WTC11 (cell line): ENCODE results near the gene UNKL. TPM values are rescaled to one million over a fixed set of nuclear protein-coding genes. Genes with fewer than 3 reads are reported as not detected.

Experiments
- ATAC-seq: fragments of 200-7000 bp; cut with Tn5 transposase; 2 replicates; pipeline ENCODE4 v1.10.0; 2021; ENCODE audit warnings: mild to moderate bottlenecking, moderate library complexity
- CTCF ChIA-PET: fragments of 300-600 bp; sonication (Branson Sonifier 250); formaldehyde crosslinking; loops from one replicate; lab custom pipeline; 2021; ENCODE audit warnings: antibody characterized with exemption; lab: Charles Lee
- POLR2A ChIA-PET: fragments of 350-600 bp; sonication (Branson Sonifier 250); formaldehyde crosslinking; loops from one replicate; lab custom pipeline; 2021; ENCODE audit warnings: antibody characterized with exemption; lab: Charles Lee
- DNase-seq: peaks from one replicate; pipeline ENCODE4 v3.0.0; 2021; ENCODE audit warnings: low spot score
- H3K27ac Mint-ChIP-seq: 2 replicates; pipeline ENCODE4 v1.8.0; 2021; ENCODE audit warnings: mixed read lengths
- H3K27me3 Mint-ChIP-seq: 2 replicates; pipeline ENCODE4 v1.8.0; 2021; ENCODE audit warnings: low read depth, mild to moderate bottlenecking, moderate library complexity, mixed read lengths
- H3K36me3 Mint-ChIP-seq: 2 replicates; pipeline ENCODE4 v1.8.0; 2021; ENCODE audit warnings: mixed read lengths
- H3K4me1 Mint-ChIP-seq: 2 replicates; pipeline ENCODE4 v1.8.0; 2022; ENCODE audit warnings: mixed read lengths
- H3K4me3 Mint-ChIP-seq: 2 replicates; pipeline ENCODE4 v1.8.0; 2021; ENCODE audit warnings: mild to moderate bottlenecking, moderate library complexity, mixed read lengths
- H3K9me3 Mint-ChIP-seq: 2 replicates; pipeline ENCODE4 v1.8.0; 2021; ENCODE audit warnings: mixed read lengths
- AR ChIP-seq: fragments of 250-450 bp; sonication (Bioruptor Pico); IDR thresholded peaks from 2 replicates; pipeline ENCODE4 v1.9.0; 2021; ENCODE audit warnings: mild to moderate bottlenecking
- CREB1 ChIP-seq: sonication (generic); formaldehyde crosslinking; IDR thresholded peaks from 2 replicates; pipeline ENCODE4 v1.8.0; 2023; ENCODE audit warnings: mild to moderate bottlenecking, missing genetic modification reagents
- CTCF ChIP-seq: fragments of 200-600 bp; IDR thresholded peaks from 2 replicates; pipeline ENCODE4 v1.8.0; 2022; ENCODE audit warnings: antibody characterized with exemption
- E2F1 ChIP-seq: sonication (generic); formaldehyde crosslinking; IDR thresholded peaks from 2 replicates; pipeline ENCODE4 v1.8.0; 2022; ENCODE audit warnings: mild to moderate bottlenecking, missing genetic modification reagents
- MAX ChIP-seq: sonication (generic); formaldehyde crosslinking; IDR thresholded peaks from 2 replicates; pipeline ENCODE4 v1.8.0; 2022; ENCODE audit warnings: mild to moderate bottlenecking, missing genetic modification reagents
- NFYB ChIP-seq: sonication (generic); formaldehyde crosslinking; conservative IDR thresholded peaks from 2 replicates; pipeline ENCODE4 v1.8.0; 2022; ENCODE audit warnings: low read depth, missing genetic modification reagents
- NR1H2 ChIP-seq: sonication (generic); formaldehyde crosslinking; IDR thresholded peaks from 2 replicates; pipeline ENCODE4 v1.9.0; 2021; ENCODE audit warnings: mild to moderate bottlenecking, moderate library complexity, missing genetic modification reagents
- PRDM15 ChIP-seq: sonication (generic); formaldehyde crosslinking; IDR thresholded peaks from 2 replicates; pipeline ENCODE4 v1.8.0; 2022; ENCODE audit warnings: missing genetic modification reagents
- PRRX2 ChIP-seq: fragments of 250-450 bp; sonication (Bioruptor Pico); IDR thresholded peaks from 2 replicates; pipeline ENCODE4 v1.8.0; 2021; ENCODE audit warnings: mild to moderate bottlenecking
- SMAD4 ChIP-seq: sonication (generic); formaldehyde crosslinking; IDR thresholded peaks from 2 replicates; pipeline ENCODE4 v1.8.0; 2022; ENCODE audit warnings: mild to moderate bottlenecking, missing genetic modification reagents
- TEAD4 ChIP-seq: sonication (generic); formaldehyde crosslinking; IDR thresholded peaks from 2 replicates; pipeline ENCODE4 v1.8.0; 2022; ENCODE audit warnings: mild to moderate bottlenecking, missing genetic modification reagents
- ZBTB43 ChIP-seq: sonication (generic); formaldehyde crosslinking; IDR thresholded peaks from 2 replicates; pipeline ENCODE4 v1.8.1; 2023; ENCODE audit warnings: mild to moderate bottlenecking, missing genetic modification reagents
- ZMAT4 ChIP-seq: fragments of 250-450 bp; sonication (Bioruptor Pico); IDR thresholded peaks from 2 replicates; pipeline ENCODE4 v1.9.0; 2021; ENCODE audit warnings: mild to moderate bottlenecking
- ZNF121 ChIP-seq: sonication (generic); formaldehyde crosslinking; IDR thresholded peaks from 2 replicates; pipeline ENCODE4 v1.8.0; 2023; ENCODE audit warnings: missing genetic modification reagents
- ZNF138 ChIP-seq: sonication (generic); formaldehyde crosslinking; conservative IDR thresholded peaks from 2 replicates; pipeline ENCODE4 v1.8.1; 2022; ENCODE audit warnings: mild to moderate bottlenecking, moderate library complexity, missing genetic modification reagents
- ZNF425 ChIP-seq: fragments of 250-450 bp; sonication (Bioruptor Pico); conservative IDR thresholded peaks from 2 replicates; pipeline ENCODE4 v1.9.0; 2021; ENCODE audit warnings: mild to moderate bottlenecking
- ZNF512 ChIP-seq: sonication (generic); formaldehyde crosslinking; IDR thresholded peaks from 2 replicates; pipeline ENCODE4 v1.8.1; 2022; ENCODE audit warnings: missing genetic modification reagents, borderline replicate concordance
- total RNA-seq: library from RNA; stranded (reverse); gene quantifications from 3 replicates; pipeline ENCODE4 v1.2.3, GENCODE V29; 2021

The UNKL gene
- total RNA-seq, 1 experiment from 2014 or later, result 53.3 TPM

GRCh38 chr16:1458977-1459341 lies 44.5 kb upstream of the UNKL start:
- POLR2A ChIA-PET, result interaction anchor here (1.1 kb wide), 1 partner anchor 13 kb away, joined by 3 read pairs; no protein-coding TSS in a partner anchor
- H3K27me3 Mint-ChIP-seq, result no peaks in the 10 kb centered on the region
- TF ChIP-seq CTCF (no peak), ZBTB43 (CRISPR knock-in tag) (no peak), E2F1 (CRISPR knock-in tag) (no peak), ZNF512 (CRISPR knock-in tag) (no peak), NR1H2 (CRISPR knock-in tag) (no peak), TEAD4 (CRISPR knock-in tag) (no peak), CREB1 (CRISPR knock-in tag) (no peak), NFYB (CRISPR knock-in tag) (no peak)
- TF ChIP-seq, all 79 proteins: peak for 0
- Mint-ChIP-seq H3K36me3 (no peaks in the 10 kb centered on the region), H3K9me3 (no peaks in the 10 kb centered on the region), H3K27ac (no peak overlapping the region), H3K4me1 (no peaks in the 10 kb centered on the region), H3K4me3 (no peak overlapping the region)
- DNase-seq (no peak), ATAC-seq (no peak)
- CTCF ChIA-PET, result interaction anchor here (1.2 to 1.3 kb wide), 2 partner anchors 80 to 246 kb away, joined by 3 read pairs; no protein-coding TSS in a partner anchor

- POLR2A ChIA-PET, result no interaction called here
- TF ChIP-seq ZNF425, result no peak
- TF ChIP-seq PRDM15 (CRISPR knock-in tag), result no peak
- TF ChIP-seq NFYB (CRISPR knock-in tag), result no peak
- TF ChIP-seq ZNF121 (CRISPR knock-in tag), result no peak
- no peak for TF ChIP-seq MAX
- TF ChIP-seq AR (CRISPR knock-in tag), result no peak
- TF ChIP-seq ZNF138 (CRISPR knock-in tag), result no peak
- no peak for TF ChIP-seq ZMAT4 (CRISPR knock-in tag)
- TF ChIP-seq SMAD4, result no peak
- TF ChIP-seq PRRX2 (CRISPR knock-in tag), result no peak
Measured at GRCh38 chr16:1458336-1458976, 44.0 kb upstream of the UNKL start.

More at GRCh38 chr16:1458336-1458976, 44.0 kb upstream of the UNKL start:
- Mint-ChIP-seq H3K36me3 (no peaks in the 10 kb centered on the region), H3K9me3 (no peaks in the 10 kb centered on the region), H3K27me3 (no peaks in the 10 kb centered on the region), H3K4me1 (no peaks in the 10 kb centered on the region), H3K4me3 (no peak overlapping the region), H3K27ac (no peak overlapping the region)
- CTCF ChIA-PET, result interaction anchor here (1.3 kb wide), 1 partner anchor 247 kb away, joined by 3 read pairs; no protein-coding TSS in a partner anchor
- no peak for ATAC-seq
- no peak for DNase-seq
